Right lobe of liver (tissue), 4 donors: ENCODE results near the gene TMEM38B.

ENCODE experiments used
- CTCF ChIP-seq, 4 donors: fragments of 200-600 bp in 3 of 4; fragments of 450-650 bp in 1 of 4; IDR thresholded peaks; one replicate each; pipeline versions ENCODE4 v1.5.1 to v1.8.0; 2016 to 2022; ENCODE audit warnings: antibody characterized with exemption in 4 of 4, mild to moderate bottlenecking in 2 of 4
- POLR2A ChIP-seq: fragments of 450-650 bp; IDR thresholded peaks from one replicate; pipeline ENCODE4 v1.6.1; 2017; ENCODE audit warnings: antibody characterized with exemption, mild to moderate bottlenecking
- donor health status: DM: no; HTN: no; CAD: no.
- donor health status: DM: no; HTN: no; CAD: no.
- donor health status: DM: no; HTN: yes; CAD: no.

- TF ChIP-seq CTCF (IDR thresholded peaks at IDR 0.05) = no peak
- no peak for TF ChIP-seq POLR2A
These were observed 7.4 kb upstream of the TMEM38B start for GRCh38 chr9:105686936-105687335.
